Neuronal stem cell (in vitro differentiated cells): ENCODE results near the gene IGSF3.
"Not testable (repeated sequence)": the region's sequence is repeated elsewhere in the genome, so short reads cannot be mapped to it uniquely, and the experiment has no call there.

Experiments
- DNase-seq: peaks from one replicate; pipeline ENCODE4 v3.0.0-alpha.2; 2013; ENCODE audit warnings: low spot score
- H2AFZ ChIP-seq: one replicate; pipeline ENCODE4 v1.6.1; 2013; ENCODE audit warnings: mild to moderate bottlenecking, low read length, inconsistent platforms
- H2AK5ac ChIP-seq: 2 replicates; pipeline ENCODE4 v1.6.1; 2013; ENCODE audit warnings: low read depth, mild to moderate bottlenecking, inconsistent platforms, low read length, moderate library complexity, mixed read lengths
- H2BK120ac ChIP-seq: 2 replicates; pipeline ENCODE4 v1.6.1; 2013; ENCODE audit warnings: low read depth, mild to moderate bottlenecking, inconsistent platforms, low read length, moderate library complexity, mixed read lengths
- H2BK12ac ChIP-seq: one replicate; pipeline ENCODE4 v1.6.1; 2013; ENCODE audit warnings: low read length, inconsistent platforms
- H2BK15ac ChIP-seq: 2 replicates; pipeline ENCODE4 v1.6.1; 2013; ENCODE audit warnings: mild to moderate bottlenecking, low read length, inconsistent platforms, mixed read lengths
- H2BK5ac ChIP-seq: one replicate; pipeline ENCODE4 v1.6.1; 2013; ENCODE audit warnings: inconsistent platforms, mild to moderate bottlenecking, low read length, moderate library complexity
- H3K14ac ChIP-seq: one replicate; pipeline ENCODE4 v1.6.1; 2013; ENCODE audit warnings: low read length, inconsistent platforms
- H3K18ac ChIP-seq: 2 replicates; pipeline ENCODE4 v1.6.1; 2013; ENCODE audit warnings: low read length, inconsistent platforms
- H3K23ac ChIP-seq: 2 replicates; pipeline ENCODE4 v1.6.1; 2013; ENCODE audit warnings: low read depth, mild to moderate bottlenecking, mixed read lengths, low read length, inconsistent platforms; ENCODE audit not compliant: poor library complexity
- H3K27ac ChIP-seq: replicated peaks from 3 replicates; pipeline ENCODE4 v1.5.1; 2013; ENCODE audit warnings: low read length, inconsistent platforms
- H3K27me3 ChIP-seq, 3 experiments: 2 replicates each; pipeline ENCODE4 v1.6.1; 2013; ENCODE audit warnings: low read length in 3 of 3, mild to moderate bottlenecking in 2 of 3, inconsistent platforms in 1 of 3, low read depth in 1 of 3, mixed read lengths in 1 of 3, moderate library complexity in 1 of 3; ENCODE audit not compliant: control insufficient read depth in 3 of 3, insufficient read depth in 3 of 3
- H3K36me3 ChIP-seq, 2 donors: replicated peaks in 1 of 2; 2 replicates each; pipeline ENCODE4 v1.6.1; 2013; ENCODE audit warnings: low read length in 2 of 2; ENCODE audit not compliant: control insufficient read depth in 2 of 2, insufficient read depth in 2 of 2
- H3K4ac ChIP-seq: 2 replicates; pipeline ENCODE4 v1.6.1; 2013; ENCODE audit warnings: inconsistent platforms, mild to moderate bottlenecking, low read length, moderate library complexity
- H3K4me1 ChIP-seq, 2 donors: 1 replicate in 1 of 2; 2 replicates in 1 of 2; pipeline ENCODE4 v1.6.1; 2013; ENCODE audit warnings: low read length in 2 of 2, low read depth in 1 of 2; ENCODE audit not compliant: control insufficient read depth in 2 of 2, insufficient read depth in 1 of 2
- H3K4me2 ChIP-seq: one replicate; pipeline ENCODE4 v1.6.1; 2013; ENCODE audit warnings: mild to moderate bottlenecking, low read length, inconsistent platforms; ENCODE audit not compliant: insufficient read depth, poor library complexity, severe bottlenecking
- H3K4me3 ChIP-seq, 2 donors: 2 replicates each; pipeline ENCODE4 v1.5.1; 2013; ENCODE audit warnings: low read length in 2 of 2, mild to moderate bottlenecking in 2 of 2, inconsistent platforms in 1 of 2, moderate library complexity in 1 of 2
- H3K79me1 ChIP-seq: one replicate; pipeline ENCODE4 v1.6.1; 2013; ENCODE audit warnings: low read depth, mild to moderate bottlenecking, inconsistent platforms, low read length, moderate library complexity
- H3K9ac ChIP-seq: one replicate; pipeline ENCODE4 v1.6.1; 2013; ENCODE audit warnings: mild to moderate bottlenecking, low read depth, low read length, inconsistent platforms; ENCODE audit not compliant: poor library complexity
- H3K9me3 ChIP-seq, 2 donors: replicated peaks in 1 of 2; 2 replicates each; pipeline versions ENCODE3 to v1.6.1; 2013; ENCODE audit warnings: low read length in 2 of 2, mild to moderate bottlenecking in 2 of 2, inconsistent platforms in 1 of 2, low read depth in 1 of 2, mixed read lengths in 1 of 2, moderate library complexity in 1 of 2; ENCODE audit not compliant: control insufficient read depth in 2 of 2, insufficient read depth in 1 of 2
- H4K8ac ChIP-seq: one replicate; pipeline ENCODE4 v1.6.1; 2013; ENCODE audit warnings: low read depth, mild to moderate bottlenecking, inconsistent platforms, low read length, moderate library complexity
- H4K91ac ChIP-seq: one replicate; pipeline ENCODE4 v1.6.1; 2013; ENCODE audit warnings: low read length, low read depth, mild to moderate bottlenecking, inconsistent platforms; ENCODE audit not compliant: poor library complexity
- WGBS, 2 donors: extraction: QIAGEN DNeasy Blood & Tissue Kit; methylation state at CpG; one replicate each; pipeline ENCODE4 v1.1.7; 2013; ENCODE audit warnings: missing lambda C conversion rate in 2 of 2, mixed read lengths in 1 of 2; ENCODE audit not compliant: insufficient read length in 2 of 2, insufficient replicate concordance in 1 of 2; ENCODE audit errors: extremely low coverage in 2 of 2; 5-methylcytosine and 5-hydroxymethylcytosine counted together

Gene IGSF3

DNA sequence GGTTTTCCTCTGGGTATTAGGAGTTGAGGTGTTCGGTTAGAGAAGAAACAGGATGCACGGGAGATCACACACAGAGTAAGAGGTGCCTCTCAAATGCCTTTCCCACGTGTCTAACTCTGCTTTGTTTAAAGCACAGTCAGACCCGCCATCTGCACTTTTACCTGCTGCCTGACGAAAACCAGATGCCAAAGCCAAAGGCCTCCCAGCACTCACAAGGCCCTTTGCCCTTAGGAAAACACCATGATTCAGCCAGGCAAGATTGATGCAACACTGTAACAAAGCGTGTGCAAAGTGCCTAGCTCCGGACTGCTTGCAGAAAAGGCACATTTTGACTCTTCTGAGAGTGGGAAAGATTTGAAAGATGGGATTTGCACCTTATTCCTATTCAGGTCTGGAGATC is 19.2 kb downstream of the IGSF3 start:
- not testable (repeated sequence) for H3K18ac ChIP-seq, H2BK12ac ChIP-seq, H3K14ac ChIP-seq, H3K4me3 ChIP-seq, H4K8ac ChIP-seq, H2AK5ac ChIP-seq, H2BK15ac ChIP-seq, H3K27me3 ChIP-seq, H3K36me3 ChIP-seq, H4K91ac ChIP-seq, H2AFZ ChIP-seq, H3K4me2 ChIP-seq, H3K9ac ChIP-seq, DNase-seq, H3K79me1 ChIP-seq, H3K9me3 ChIP-seq, H2BK5ac ChIP-seq, H3K4ac ChIP-seq, H3K23ac ChIP-seq, H2BK120ac ChIP-seq, H3K27ac ChIP-seq
- WGBS, 2 donors = no CpG with 5 or more reads among the region's 7 CpGs
- H3K4me1 ChIP-seq = peaks cover 6 to 23% of the 10 kb centered on the region in 2 donors

- peak overlapping the region; percentile 34 for H3K9ac ChIP-seq
- H2AFZ ChIP-seq, H3K27ac ChIP-seq, H3K23ac ChIP-seq, H3K27me3 ChIP-seq, H3K14ac ChIP-seq, H2BK120ac ChIP-seq, H2AK5ac ChIP-seq, H3K18ac ChIP-seq, DNase-seq, H4K8ac ChIP-seq, H4K91ac ChIP-seq, H2BK12ac ChIP-seq, H3K4ac ChIP-seq, H3K4me2 ChIP-seq, H3K4me3 ChIP-seq, H2BK5ac ChIP-seq, H3K79me1 ChIP-seq, H2BK15ac ChIP-seq, H3K36me3 ChIP-seq, H3K9me3 ChIP-seq: not testable (repeated sequence)
- H3K4me1 ChIP-seq = peaks cover 16 to 25% of the 10 kb centered on the region in 2 donors
- no CpG with 5 or more reads among the region's 8 CpGs for WGBS, 2 donors
Observed at GRCh38 chr1:116647186-116647585, 20.3 kb downstream of the IGSF3 start.

- not testable (repeated sequence) for H3K4ac ChIP-seq, H3K23ac ChIP-seq, H2BK15ac ChIP-seq, H3K18ac ChIP-seq, H3K9me3 ChIP-seq, H3K4me3 ChIP-seq, H3K14ac ChIP-seq, H2AK5ac ChIP-seq, H4K91ac ChIP-seq, H2BK12ac ChIP-seq, H3K79me1 ChIP-seq, H4K8ac ChIP-seq, H2BK120ac ChIP-seq, H3K4me2 ChIP-seq, H3K36me3 ChIP-seq, H2BK5ac ChIP-seq, H3K27me3 ChIP-seq
- DNase-seq = peak; percentile 50
- H3K27ac ChIP-seq = peak overlapping the region; percentile 64
- H3K9ac ChIP-seq = peak overlapping the region; percentile 34
- peaks cover 18 to 25% of the 10 kb centered on the region in 2 donors for H3K4me1 ChIP-seq
- H2AFZ ChIP-seq = peak overlapping the region; percentile 84
- WGBS, 2 donors = no CpG with 5 or more reads among the region's 9 CpGs
Observed at GRCh38 chr1:116646673-116647170, 20.8 kb downstream of the IGSF3 start.

DNA sequence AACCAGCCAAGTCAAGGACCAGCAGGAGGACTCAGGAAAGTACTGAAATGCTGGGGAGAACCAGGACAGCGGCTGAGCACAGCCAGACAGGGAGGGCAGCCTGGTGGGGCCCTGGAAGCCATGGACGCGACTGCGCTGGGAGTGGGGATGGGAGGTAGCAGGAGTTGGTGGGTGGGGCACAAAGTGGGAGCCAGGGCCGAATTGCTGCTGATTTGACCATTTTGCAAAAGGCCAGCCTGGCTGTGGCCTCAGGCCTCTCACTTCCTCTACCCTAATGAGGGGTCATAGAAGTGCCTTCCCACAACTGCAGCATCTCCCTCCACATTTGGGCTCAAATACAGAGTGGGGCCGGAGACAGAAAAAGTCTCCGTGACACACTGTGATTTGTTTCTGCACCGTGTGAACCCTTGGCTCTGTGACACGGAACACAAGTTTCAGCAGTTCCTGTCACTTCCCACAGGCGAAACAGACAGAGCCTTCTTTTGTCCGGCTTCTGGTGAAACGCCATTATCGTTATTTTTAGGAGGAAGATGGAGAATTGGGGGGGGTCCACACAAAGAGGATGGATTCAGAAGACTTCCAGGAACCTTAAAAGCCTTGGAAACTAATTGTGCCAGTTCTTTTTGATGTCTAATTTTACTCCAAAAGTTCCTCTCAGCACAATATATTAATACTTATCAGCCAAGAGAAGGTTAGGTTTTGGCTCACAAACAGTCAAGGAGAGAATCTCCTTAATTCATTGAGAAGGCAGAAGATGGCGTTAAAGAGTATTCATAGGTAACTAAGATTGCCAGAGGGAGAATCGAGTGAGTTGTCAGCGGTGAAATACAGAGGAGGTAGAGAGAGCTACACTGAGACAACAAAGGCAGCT is 21.5 kb downstream of the IGSF3 start:
- DNase-seq = not testable (repeated sequence)

More for the DNA sequence above, 21.5 kb downstream of the IGSF3 start:
- not testable (repeated sequence) for H2BK12ac ChIP-seq, H3K79me1 ChIP-seq, H4K91ac ChIP-seq, H3K9ac ChIP-seq, H3K14ac ChIP-seq, H3K9me3 ChIP-seq, H3K4ac ChIP-seq, H2BK5ac ChIP-seq, H4K8ac ChIP-seq, H2BK120ac ChIP-seq, H3K23ac ChIP-seq, H3K27me3 ChIP-seq, H2AK5ac ChIP-seq, H3K36me3 ChIP-seq, H3K4me2 ChIP-seq, H2BK15ac ChIP-seq, H3K4me3 ChIP-seq
- H3K4me1 ChIP-seq = peaks cover 20 to 25% of the 10 kb centered on the region in 2 donors
- H3K27ac ChIP-seq = peak overlapping the region; percentile 64
- peak overlapping the region; percentile 84 for H2AFZ ChIP-seq
- no CpG with 5 or more reads among the region's 16 CpGs for WGBS, 2 donors
- peak overlapping the region; percentile 19 for H3K18ac ChIP-seq
